IMR-90 (cell line): ENCODE measurements around the gene CDH13. TPM values are rescaled to one million over a fixed set of nuclear protein-coding genes. Genes with fewer than 3 reads are reported as not detected.

ENCODE experiments used
- ATAC-seq: fragments of 200-7000 bp; cut with Tn5 transposase; 2 replicates; pipeline ENCODE4 v1.9.1; 2020; ENCODE audit warnings: low read depth, mild to moderate bottlenecking, moderate library complexity
- BruUV-seq: library from RNA; stranded (reverse); fragments of 400-500 nt; replicated peaks from 2 replicates; lab custom pipeline; 2021; lab: Mats Ljungman, UMichigan
- CTCF ChIA-PET: fragments of 300-600 bp; formaldehyde crosslinking; extraction: SDS; loops from one replicate; lab custom pipeline; 2021; ENCODE audit warnings: antibody characterized with exemption; lab: Yijun Ruan, JAX
- POLR2A ChIA-PET: fragments of 300-600 bp; sonication (Branson Sonifier 250); formaldehyde crosslinking; loops from one replicate; lab custom pipeline; 2022; ENCODE audit warnings: antibody characterized with exemption; ENCODE audit not compliant: unreplicated experiment; lab: Charles Lee
- DNase-seq: peaks from one replicate; pipeline ENCODE4 v3.0.0; 2013
- H2AFZ ChIP-seq: replicated peaks from 2 replicates; pipeline ENCODE3; 2013; ENCODE audit warnings: low read length, mild to moderate bottlenecking; ENCODE audit not compliant: poor library complexity
- H2AK5ac ChIP-seq: 2 replicates; pipeline ENCODE4 v1.6.1; 2013; ENCODE audit warnings: low read depth, low read length, inconsistent platforms
- H2AK9ac ChIP-seq: replicated peaks from 2 replicates; pipeline ENCODE3; 2013; ENCODE audit warnings: mild to moderate bottlenecking, low read depth, low read length, moderate library complexity; ENCODE audit not compliant: poor library complexity
- H2BK120ac ChIP-seq: 2 replicates; pipeline ENCODE4 v1.6.1; 2013; ENCODE audit warnings: low read depth, low read length, inconsistent platforms
- H2BK15ac ChIP-seq: 3 replicates; pipeline ENCODE4 v1.6.1; 2013; ENCODE audit warnings: low read depth, low read length, inconsistent platforms
- H2BK20ac ChIP-seq: 2 replicates; pipeline ENCODE4 v1.6.1; 2013; ENCODE audit warnings: low read depth, mild to moderate bottlenecking, inconsistent platforms, low read length, moderate library complexity
- H2BK5ac ChIP-seq: 2 replicates; pipeline ENCODE4 v1.6.1; 2013; ENCODE audit warnings: mild to moderate bottlenecking, low read depth, low read length, inconsistent platforms; ENCODE audit not compliant: poor library complexity, severe bottlenecking
- H3K14ac ChIP-seq: replicated peaks from 2 replicates; pipeline ENCODE4 v1.6.1; 2013; ENCODE audit warnings: low read depth, low read length, inconsistent platforms
- H3K18ac ChIP-seq: 2 replicates; pipeline ENCODE4 v1.6.1; 2013; ENCODE audit warnings: low read depth, low read length, control low read depth
- H3K23ac ChIP-seq: 2 replicates; pipeline ENCODE4 v1.6.1; 2013; ENCODE audit warnings: low read depth, low read length, inconsistent platforms
- H3K27ac ChIP-seq: 2 replicates; pipeline ENCODE4 v1.5.1; 2013; ENCODE audit warnings: mild to moderate bottlenecking, control low read depth, low read length; ENCODE audit not compliant: insufficient read depth
- H3K27me3 ChIP-seq: 2 replicates; pipeline ENCODE4 v1.6.1; 2013; ENCODE audit warnings: low read length; ENCODE audit not compliant: control insufficient read depth, insufficient read depth
- H3K36me3 ChIP-seq: 2 replicates; pipeline ENCODE4 v1.6.1; 2013; ENCODE audit warnings: low read length, mixed read lengths; ENCODE audit not compliant: control insufficient read depth, insufficient read depth
- H3K4ac ChIP-seq: 2 replicates; pipeline ENCODE4 v1.6.1; 2013; ENCODE audit warnings: low read depth, low read length, inconsistent platforms
- H3K4me1 ChIP-seq: 2 replicates; pipeline ENCODE4 v1.6.1; 2013; ENCODE audit warnings: low read length, mixed read lengths; ENCODE audit not compliant: control insufficient read depth, insufficient read depth
- H3K4me2 ChIP-seq: 2 replicates; pipeline ENCODE4 v1.6.1; 2013; ENCODE audit warnings: low read depth, mild to moderate bottlenecking, control low read depth, low read length, moderate library complexity
- H3K4me3 ChIP-seq: 2 replicates; pipeline ENCODE4 v1.5.1; 2013; ENCODE audit warnings: low read depth, mild to moderate bottlenecking, control low read depth, low read length, moderate library complexity; ENCODE audit not compliant: insufficient read depth
- H3K56ac ChIP-seq: 2 replicates; pipeline ENCODE4 v1.6.1; 2013; ENCODE audit warnings: low read length, inconsistent platforms; ENCODE audit not compliant: insufficient read depth; ENCODE audit errors: extremely low read depth
- H3K79me1 ChIP-seq, 2 experiments: 2 replicates each; pipeline ENCODE4 v1.6.1; 2013; ENCODE audit warnings: low read length in 2 of 2, inconsistent platforms in 1 of 2, low read depth in 1 of 2
- H3K9ac ChIP-seq: 2 replicates; pipeline ENCODE4 v1.6.1; 2013; ENCODE audit warnings: low read depth, low read length, control low read depth
- H3K9me1 ChIP-seq: 2 replicates; pipeline ENCODE4 v1.6.1; 2013; ENCODE audit warnings: low read length, inconsistent platforms; ENCODE audit not compliant: insufficient read depth
- H3K9me3 ChIP-seq: 2 replicates; pipeline ENCODE4 v1.6.1; 2013; ENCODE audit warnings: low read length; ENCODE audit not compliant: control insufficient read depth, insufficient read depth
- H4K20me1 ChIP-seq: 2 replicates; pipeline ENCODE4 v1.6.1; 2013; ENCODE audit warnings: low read length, inconsistent platforms; ENCODE audit not compliant: insufficient read depth
- H4K5ac ChIP-seq: 2 replicates; pipeline ENCODE4 v1.6.1; 2013; ENCODE audit warnings: mild to moderate bottlenecking, low read depth, low read length, control low read depth
- H4K8ac ChIP-seq, 2 experiments: 2 replicates each; pipeline ENCODE4 v1.6.1; 2013; ENCODE audit warnings: low read depth in 2 of 2, low read length in 2 of 2, control low read depth in 1 of 2, inconsistent platforms in 1 of 2
- H4K91ac ChIP-seq: 2 replicates; pipeline ENCODE4 v1.6.1; 2013; ENCODE audit warnings: low read depth, low read length, inconsistent platforms; ENCODE audit not compliant: insufficient read depth
- BHLHE40 ChIP-seq: fragments of 150-350 bp; IDR thresholded peaks from 2 replicates; pipeline ENCODE4 v1.6.1; 2016; ENCODE audit warnings: mild to moderate bottlenecking, low read depth, low read length
- CEBPB ChIP-seq: IDR thresholded peaks from 2 replicates; pipeline ENCODE4 v1.6.1; 2012; ENCODE audit warnings: low read depth, low read length, improper control_type of control experiment
- CHD1 ChIP-seq: IDR thresholded peaks from 2 replicates; pipeline ENCODE4 v1.6.1; 2012; ENCODE audit warnings: low read depth, low read length, improper control_type of control experiment
- CTCF ChIP-seq: conservative IDR thresholded peaks from 2 replicates; pipeline ENCODE4 v1.5.1; 2012; ENCODE audit warnings: mild to moderate bottlenecking, low read depth, low read length, improper control_type of control experiment
- ELK1 ChIP-seq: fragments of 150-350 bp; IDR thresholded peaks from 2 replicates; pipeline ENCODE4 v1.6.1; 2016; ENCODE audit warnings: low read depth, mild to moderate bottlenecking, low read length, moderate library complexity, borderline replicate concordance
- FOS ChIP-seq: fragments of 150-350 bp; IDR thresholded peaks from 2 replicates; pipeline ENCODE4 v1.6.1; 2016; ENCODE audit warnings: low read depth, low read length
- MAFK ChIP-seq: IDR thresholded peaks from 2 replicates; pipeline ENCODE4 v1.6.1; 2012; ENCODE audit warnings: low read depth, low read length, improper control_type of control experiment
- MAZ ChIP-seq: IDR thresholded peaks from 2 replicates; pipeline ENCODE4 v1.6.1; 2012; ENCODE audit warnings: low read depth, mild to moderate bottlenecking, low read length, improper control_type of control experiment, moderate library complexity, borderline replicate concordance
- MXI1 ChIP-seq: IDR thresholded peaks from 2 replicates; pipeline ENCODE4 v1.6.1; 2012; ENCODE audit warnings: low read depth, mild to moderate bottlenecking, low read length, moderate library complexity, borderline replicate concordance
- NFE2L2 ChIP-seq: fragments of 150-350 bp; IDR thresholded peaks from 2 replicates; pipeline ENCODE4 v1.6.1; 2016; ENCODE audit warnings: low read depth, mild to moderate bottlenecking, low read length
- POLR2A ChIP-seq: IDR thresholded peaks from 2 replicates; pipeline ENCODE4 v1.6.1; 2012; ENCODE audit warnings: mild to moderate bottlenecking, low read depth, low read length
- RAD21 ChIP-seq: IDR thresholded peaks from 2 replicates; pipeline ENCODE4 v1.6.1; 2012; ENCODE audit warnings: low read length, improper control_type of control experiment
- RFX5 ChIP-seq: IDR thresholded peaks from 2 replicates; pipeline ENCODE4 v1.8.0; 2012; ENCODE audit warnings: low read depth, mild to moderate bottlenecking, low read length, moderate library complexity
- SMC3 ChIP-seq: fragments of 150-350 bp; IDR thresholded peaks from 2 replicates; pipeline ENCODE4 v1.6.1; 2016; ENCODE audit warnings: low read depth, mild to moderate bottlenecking, antibody characterized with exemption, low read length, moderate library complexity
- USF2 ChIP-seq: fragments of 150-350 bp; IDR thresholded peaks from 2 replicates; pipeline ENCODE4 v1.6.1; 2017; ENCODE audit warnings: mild to moderate bottlenecking, antibody characterized with exemption, low read length, low read depth
- WGBS, 2 experiments: methylation state at CpG; one replicate each; pipeline versions ENCODE4 v1.1.5 to v1.1.7; 2013; ENCODE audit warnings: missing lambda C conversion rate in 2 of 2; ENCODE audit not compliant: insufficient read length in 1 of 2; ENCODE audit errors: extremely low coverage in 2 of 2; 5-methylcytosine and 5-hydroxymethylcytosine counted together
- dilution Hi-C: fragments of 300-500 bp; cut with HindIII; formaldehyde crosslinking; loops from one replicate; pipeline ENCODE4 v1.14.3; 2018; ENCODE audit warnings: low sequenced_read_pairs; ENCODE audit not compliant: unreplicated experiment
- in situ Hi-C: fragments of 300-500 bp; cut with MboI; formaldehyde crosslinking; loops from 3 replicates; pipeline ENCODE4 v1.14.3; 2019; ENCODE audit warnings: low sequenced_read_pairs, inconsistent platforms, mixed read lengths
- intact Hi-C: fragments of 100-400 bp; cut with micrococcal nuclease; formaldehyde crosslinking; loops from 2 replicates; pipeline ENCODE4 v1.10.0; 2022
- polyA plus RNA-seq, 3 experiments: library from polyadenylated mRNA; depleted of rRNA; stranded (reverse); fragments of >200 nt; gene quantifications; 2 replicates each; pipeline ENCODE4 v1.2.3, GENCODE V29; 2012; ENCODE audit warnings: low replicate concordance in 1 of 3
- total RNA-seq: library from RNA; depleted of rRNA; stranded (reverse); fragments of >200 nt; gene quantifications from 2 replicates; pipeline ENCODE4 v1.2.3, GENCODE V29; 2012

CDH13 gene
- total and polyA plus RNA-seq, 2 of the 4 experiments (the other 2 are of a cell fraction): 61.6 to 74.7 TPM

GRCh38 chr16:83353241-83353640 lies 726.5 kb downstream of the CDH13 start:
- ATAC-seq (no peak), DNase-seq (no peak)
- H3K23ac ChIP-seq: no peak overlapping the region
- no peaks in the 10 kb centered on the region for H3K27me3 ChIP-seq
- no peaks in the 10 kb centered on the region for H4K20me1 ChIP-seq
- no peak overlapping the region for H3K4me2 ChIP-seq
- H3K14ac ChIP-seq: no peak overlapping the region
- H2AK9ac ChIP-seq: no peak overlapping the region
- H2BK5ac ChIP-seq: no peak overlapping the region
- ChIA-PET CTCF (no interaction called here), POLR2A (no interaction called here)
- no TSS peak for BruUV-seq
- no peak overlapping the region for H2BK20ac ChIP-seq
- no peak overlapping the region for H2AFZ ChIP-seq
- intact Hi-C loops (loop anchor here (10.0 kb wide), 2 partner anchors 218 to 728 kb away; partner anchors contain the start of gene CDH13), dilution Hi-C loops (no loop called here), in situ Hi-C loops (no loop called here)
- no peak overlapping the region for H3K56ac ChIP-seq
- no peak overlapping the region for H2BK15ac ChIP-seq
- H3K79me1 ChIP-seq: no peaks in the 10 kb centered on the region
- WGBS, 2 experiments: no CpG with 5 or more reads among the region's 3 CpGs
- no peak overlapping the region for H3K27ac ChIP-seq
- H4K8ac ChIP-seq: no peak overlapping the region
- no peak overlapping the region for H3K4ac ChIP-seq
- H3K9ac ChIP-seq: no peak overlapping the region
- H2AK5ac ChIP-seq: no peak overlapping the region
- no peak overlapping the region for H3K18ac ChIP-seq
- no peaks in the 10 kb centered on the region for H3K9me3 ChIP-seq
- H3K4me3 ChIP-seq: no peak overlapping the region
- TF ChIP-seq BHLHE40: no peak
- no peak for TF ChIP-seq CHD1
- TF ChIP-seq CTCF: no peak
- no peak for TF ChIP-seq RFX5
- TF ChIP-seq MXI1: no peak
- TF ChIP-seq MAZ: no peak
- TF ChIP-seq MAFK: no peak
- TF ChIP-seq POLR2A: no peak
- no peak for TF ChIP-seq RAD21
- no peak for TF ChIP-seq ELK1
- TF ChIP-seq CEBPB: no peak
- TF ChIP-seq USF2: no peak
- no peak for TF ChIP-seq FOS
- no peak for TF ChIP-seq SMC3
- no peak for TF ChIP-seq NFE2L2
- no peak overlapping the region for H4K91ac ChIP-seq
- H3K9me1 ChIP-seq: 0 out of 2 replicates have a peak, but pooled peaks cover 4% of the 10 kb centered on the region
- H3K4me1 ChIP-seq: no peaks in the 10 kb centered on the region
- no peak overlapping the region for H4K5ac ChIP-seq
- no peaks in the 10 kb centered on the region for H3K36me3 ChIP-seq
- H2BK120ac ChIP-seq: no peak overlapping the region
